Embryonic facial prominence (tissue), 1 donor: ENCODE data around the gene PRRT1.
"Not testable (repeated sequence)": the region's sequence is repeated elsewhere in the genome, so short reads cannot be mapped to it uniquely, and the experiment has no call there.

Source experiments
- DNase-seq: peaks from one replicate; pipeline ENCODE4 v3.0.0-alpha.2; 2016; ENCODE audit errors: extremely low spot score

The PRRT1 gene

GRCh38 chr6:32188381-32189068, 36.8 kb upstream of the PRRT1 start:
- no peak for DNase-seq

DNA sequence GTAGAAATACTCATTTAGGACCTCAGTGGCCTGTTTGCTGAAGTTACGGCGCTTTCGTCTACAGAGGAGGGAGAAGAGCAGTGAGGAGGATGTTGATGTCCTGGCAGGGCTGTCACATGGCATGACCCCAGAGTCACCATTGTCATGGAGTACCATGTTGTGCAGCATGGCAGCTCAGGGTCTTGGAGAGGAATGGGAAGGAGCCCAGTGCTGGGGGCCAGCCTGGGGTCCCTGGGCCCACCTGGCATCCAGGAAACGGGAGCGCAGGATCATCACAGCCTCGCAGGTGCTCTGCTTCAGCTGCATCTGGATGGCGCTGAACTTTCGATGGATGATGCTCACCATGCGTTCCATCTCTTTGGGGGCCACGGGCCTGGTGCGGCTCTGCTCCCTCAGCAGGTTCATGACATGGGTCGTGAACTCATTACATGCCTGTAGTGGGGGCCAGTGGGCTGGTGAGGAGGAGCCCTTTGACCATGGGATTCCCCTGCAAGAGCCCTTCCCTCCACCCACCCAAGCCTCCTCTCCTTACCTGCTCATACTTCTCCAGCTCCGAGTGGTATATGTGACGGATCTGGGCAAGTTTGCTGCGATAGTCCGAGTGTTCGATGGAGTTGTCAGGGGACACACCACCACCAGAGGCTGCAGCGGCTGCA, 36.1 kb upstream of the PRRT1 start:
- not testable (repeated sequence) for DNase-seq

- DNase-seq = no peak
Measured at GRCh38 chr6:32187009-32187709, 35.4 kb upstream of the PRRT1 start.

DNA sequence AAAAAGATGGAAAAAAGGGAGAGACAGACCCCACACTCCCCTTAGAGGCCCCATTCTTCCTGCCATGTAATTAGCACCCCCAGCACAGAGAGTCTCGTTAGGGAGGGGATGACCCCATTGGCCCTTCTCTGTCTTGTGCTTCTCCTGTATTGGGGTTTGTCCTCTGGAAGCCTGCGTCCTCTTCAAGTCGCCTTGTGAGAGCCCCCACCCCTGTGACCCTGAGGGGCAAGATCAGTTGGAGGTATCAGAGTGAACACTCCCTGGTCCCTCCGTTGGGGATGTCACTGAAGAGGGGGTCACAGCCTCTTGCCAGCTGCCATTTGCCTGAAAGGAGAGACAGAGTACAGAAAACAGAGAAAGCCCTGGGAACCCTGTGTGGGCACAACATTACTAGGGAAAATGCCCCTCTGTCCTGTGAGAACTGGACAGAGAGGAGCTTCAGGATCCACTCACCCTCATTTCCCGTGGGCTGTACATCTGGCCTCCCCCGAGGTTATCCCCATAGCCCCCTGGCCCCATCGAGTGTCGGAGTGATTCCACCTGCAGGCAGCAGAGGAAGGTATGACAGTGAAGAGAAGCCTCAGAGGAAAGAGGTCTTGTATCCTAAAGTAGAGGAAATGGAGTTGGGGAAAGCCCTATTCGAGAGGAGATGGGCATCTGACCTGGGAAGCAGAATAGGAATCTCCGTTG, 34.6 kb upstream of the PRRT1 start:
- DNase-seq = not testable (repeated sequence)

GRCh38 chr6:32185681-32186131, 34.0 kb upstream of the PRRT1 start:
- not testable (repeated sequence) for DNase-seq

GRCh38 chr6:32184084-32184640, 32.4 kb upstream of the PRRT1 start, which contains the start of gene AGER:
Gene AGER, minus strand, starts transcription at chr6:32184253. Its CDS starts 31 bp downstream, at chr6:32184222.
- DNase-seq = no peak

DNA sequence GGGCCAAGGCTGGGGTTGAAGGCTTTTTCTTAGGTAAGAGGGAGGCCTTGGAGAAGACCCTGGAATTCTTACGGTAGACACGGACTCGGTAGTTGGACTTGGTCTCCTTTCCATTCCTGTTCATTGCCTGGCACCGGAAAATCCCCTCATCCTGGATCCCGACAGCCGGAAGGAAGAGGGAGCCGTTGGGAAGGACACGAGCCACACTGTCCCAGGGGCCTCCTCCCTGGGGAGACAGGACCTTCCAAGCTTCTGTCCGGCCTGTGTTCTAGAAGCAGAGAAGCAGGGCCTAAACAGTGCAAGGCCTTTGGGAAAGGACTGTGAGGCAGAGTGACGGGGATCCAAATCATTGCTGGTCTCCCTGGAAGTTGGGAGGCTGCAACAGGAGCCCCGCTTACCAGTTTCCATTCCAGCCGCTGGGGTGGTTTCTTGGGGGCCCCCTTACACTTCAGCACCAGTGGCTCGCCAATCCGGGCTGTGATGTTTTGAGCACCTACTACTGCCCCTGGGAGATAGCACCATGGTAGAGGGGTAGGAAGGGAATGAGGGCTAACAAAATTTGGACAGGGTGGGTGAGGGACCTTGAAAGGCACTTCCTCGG, 31.8 kb upstream of the PRRT1 start:
- no peak for DNase-seq

- DNase-seq = no peak
Measured at GRCh38 chr6:32183030-32183429, 31.3 kb upstream of the PRRT1 start.

DNA sequence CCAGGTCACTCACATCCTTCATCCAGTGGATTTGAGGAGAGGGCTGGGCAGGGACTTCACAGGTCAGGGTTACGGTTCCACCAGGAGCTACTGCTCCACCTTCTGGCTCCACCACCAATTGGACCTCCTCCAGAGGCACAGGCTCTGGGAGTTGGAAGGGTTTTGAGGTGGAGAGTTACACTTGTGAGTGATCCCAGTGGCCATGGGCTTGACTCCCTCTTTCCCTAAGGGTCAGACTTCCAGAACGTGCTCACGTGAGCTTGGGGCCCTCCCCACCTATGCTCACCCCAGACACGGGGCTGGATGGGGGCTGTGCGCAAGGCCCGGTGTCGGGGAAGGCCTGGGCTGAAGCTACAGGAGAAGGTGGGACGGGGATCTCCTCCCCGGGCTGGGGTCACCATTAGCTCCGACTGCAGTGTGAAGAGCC, 30.8 kb upstream of the PRRT1 start:
- no peak for DNase-seq

GRCh38 chr6:32181915-32182529, 30.3 kb upstream of the PRRT1 start:
- no peak for DNase-seq

DNA sequence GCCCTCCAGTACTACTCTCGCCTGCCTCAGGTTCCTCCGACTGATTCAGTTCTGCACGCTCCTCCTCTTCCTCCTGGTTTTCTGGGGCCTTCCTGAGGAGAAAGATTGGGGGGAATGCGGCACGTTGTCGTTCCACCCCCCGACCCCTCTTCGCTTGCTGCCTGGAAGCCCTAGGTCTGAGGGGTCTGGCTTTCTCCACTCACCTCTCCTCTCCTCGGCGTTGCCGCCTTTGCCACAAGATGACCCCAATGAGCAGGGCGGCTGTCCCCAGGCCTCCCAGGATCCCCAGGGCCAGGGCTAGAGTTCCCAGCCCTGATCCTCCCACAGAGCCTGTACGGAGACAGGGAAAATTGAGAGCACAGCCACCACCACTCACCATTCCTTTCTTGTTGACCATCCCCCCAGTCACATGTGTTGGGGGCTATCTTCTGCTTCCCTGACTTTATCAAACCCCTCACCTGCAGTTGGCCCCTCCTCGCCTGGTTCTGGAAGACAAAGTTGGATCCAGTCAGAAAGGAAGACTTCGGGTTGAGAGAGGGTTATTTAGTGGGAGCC, 29.5 kb upstream of the PRRT1 start:
- no peak for DNase-seq

DNA sequence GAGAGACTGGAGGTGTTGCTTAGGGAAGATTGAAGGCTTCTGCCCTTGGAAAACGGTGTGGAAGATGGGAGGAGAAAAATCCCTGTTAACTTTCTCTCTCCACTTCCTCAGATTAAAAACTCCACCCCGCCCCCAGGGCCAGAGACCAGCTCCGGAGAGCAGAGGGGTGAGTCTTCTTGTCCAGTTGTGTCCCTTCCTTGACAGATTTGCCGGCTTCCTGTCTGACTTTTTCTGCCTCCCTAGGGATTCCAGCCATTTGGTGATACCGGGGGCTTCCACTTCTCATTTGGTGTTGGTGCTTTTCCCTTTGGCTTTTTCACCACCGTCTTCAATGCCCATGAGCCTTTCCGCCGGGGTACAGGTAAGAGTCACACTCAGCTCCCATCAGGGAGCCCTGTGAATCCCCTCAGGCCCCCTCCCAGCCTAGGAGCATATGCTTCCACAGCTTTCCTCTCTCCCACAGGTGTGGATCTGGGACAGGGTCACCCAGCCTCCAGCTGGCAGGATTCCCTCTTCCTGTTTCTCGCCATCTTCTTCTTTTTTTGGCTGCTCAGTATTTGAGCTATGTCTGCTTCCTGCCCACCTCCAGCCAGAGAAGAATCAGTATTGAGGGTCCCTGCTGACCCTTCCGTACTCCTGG, 28.1 kb upstream of the PRRT1 start:
- no peak for DNase-seq

- DNase-seq = no peak
Measured at GRCh38 chr6:32178547-32179440, 27.1 kb upstream of the PRRT1 start.

DNA sequence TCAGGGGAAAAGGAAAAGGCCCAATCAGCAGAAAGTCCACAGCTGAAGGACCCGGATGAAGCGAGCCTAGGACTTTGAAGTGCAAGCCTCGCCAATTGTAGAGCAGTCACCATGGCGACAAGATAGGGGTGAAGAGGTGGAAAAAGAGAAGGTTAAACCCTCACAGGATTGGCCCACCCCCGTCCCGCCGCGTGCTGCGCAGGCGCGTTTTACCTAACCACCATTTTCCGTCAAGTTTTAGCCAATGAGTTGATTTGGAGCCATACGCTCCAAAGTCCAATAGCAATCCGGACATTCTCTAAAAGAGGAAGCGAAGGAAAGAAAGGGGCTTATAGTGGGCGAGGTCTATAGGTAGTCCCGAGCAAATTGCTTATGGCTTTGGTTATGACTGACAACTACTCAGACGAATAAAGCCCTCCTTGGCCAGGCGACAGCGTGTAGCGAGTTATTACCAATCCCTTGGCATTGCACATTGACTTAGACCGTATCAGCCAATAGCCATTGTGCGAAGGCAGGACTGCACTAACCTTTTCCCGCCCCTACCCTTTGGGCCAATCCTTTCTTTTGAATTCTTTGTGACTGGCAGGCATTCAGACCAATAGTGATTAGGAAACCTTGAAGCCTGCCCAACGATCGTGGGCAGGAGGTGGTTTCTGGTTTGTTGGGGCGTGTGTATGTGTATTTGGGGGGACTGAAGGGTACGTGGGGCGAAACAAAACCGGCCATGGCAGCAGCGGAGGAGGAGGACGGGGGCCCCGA, 26.2 kb upstream of the PRRT1 start, which contains the start of gene RNF5:
TSS of gene RNF5 (plus strand) at position 618 of the 759 bp plus-strand sequence. CDS start at position 725, 107 bp downstream.
- peak; percentile 100 for DNase-seq

GRCh38 chr6:32177183-32177787, 25.5 kb upstream of the PRRT1 start:
- DNase-seq = no peak

DNA sequence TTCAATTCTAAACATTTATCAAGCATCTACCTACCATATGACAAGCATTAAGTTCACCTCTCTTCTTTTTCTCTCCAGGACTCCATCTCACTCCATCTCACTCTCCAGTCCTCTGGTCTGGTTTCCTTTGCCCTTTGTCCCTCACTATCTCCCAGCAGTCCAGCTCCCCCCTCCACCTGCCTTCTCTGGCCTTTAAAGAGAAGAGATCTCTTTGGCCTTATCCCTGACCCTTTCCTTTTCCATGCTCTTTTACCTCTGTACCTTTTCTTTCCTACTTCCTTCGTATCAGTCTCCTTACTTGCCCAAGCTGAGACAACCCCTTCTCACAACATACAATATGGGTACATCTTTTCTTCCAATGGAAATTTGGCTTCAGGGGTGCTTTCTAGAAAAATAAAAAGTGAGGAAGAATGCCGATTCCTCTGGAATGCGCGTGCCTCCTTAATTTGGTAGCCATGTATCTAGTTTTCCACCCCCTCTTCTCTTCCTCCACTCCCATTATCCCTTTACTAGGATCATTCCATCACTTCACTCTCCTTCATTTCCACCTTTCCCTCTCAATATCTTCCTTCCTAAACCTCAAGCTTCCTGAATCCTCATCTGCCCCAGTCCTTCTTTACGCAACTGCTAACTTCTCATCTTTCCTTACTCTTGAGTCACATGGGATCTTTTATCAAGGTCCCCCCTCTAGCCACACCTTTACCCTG, 24.9 kb upstream of the PRRT1 start:
- no peak for DNase-seq
